T-cell (primary cell): Measurements from ENCODE around the gene CNGB1. TPM values are rescaled to one million over a fixed set of nuclear protein-coding genes. Genes with fewer than 3 reads are reported as not detected.
A peak's percentile ranks its signal among the peaks of the same experiment; 100 is the strongest.

ENCODE experiments used
- ATAC-seq, 4 experiments: fragments of 200-7000 bp in 3 of 4; fragments of 150-1000 bp in 1 of 4; cut with Tn5 transposase; replicated peaks in 1 of 4; 1 replicate in 3 of 4; 2 replicates in 1 of 4; pipeline ENCODE4 v1.10.0; 2021; ENCODE audit warnings: moderate library complexity in 3 of 4, mild to moderate bottlenecking in 2 of 4, moderate number of reproducible peaks in 1 of 4
- CTCF ChIA-PET, 2 donors: fragments of 300-600 bp; sonication (Branson Sonifier 250); formaldehyde crosslinking; loops; one replicate each; lab custom pipeline; 2022; ENCODE audit warnings: antibody characterized with exemption in 2 of 2; lab: Charles Lee
- POLR2A ChIA-PET, 2 donors: fragments of 300-600 bp; sonication (Branson Sonifier 250); formaldehyde crosslinking; loops; one replicate each; lab custom pipeline; 2022; ENCODE audit warnings: antibody characterized with exemption in 2 of 2; lab: Charles Lee
- DNase-seq, 35 experiments: peaks; one replicate each; pipeline versions ENCODE4 v3.0.0 to v3.0.0-alpha.2; 2013 to 2023
- H3K27ac ChIP-seq: one replicate; pipeline ENCODE4 v1.5.1; 2013; ENCODE audit warnings: low read length
- H3K27me3 ChIP-seq, 2 experiments: replicated peaks in 1 of 2; 1 replicate in 1 of 2; 2 replicates in 1 of 2; pipeline versions ENCODE4 v1.6.1 to v1.7.0; 2013; ENCODE audit warnings: low read length in 1 of 2, mixed read lengths in 1 of 2; ENCODE audit not compliant: control insufficient read depth in 2 of 2, insufficient read depth in 2 of 2; ENCODE audit errors: extremely low read depth in 1 of 2
- H3K36me3 ChIP-seq, 2 donors: 1 replicate in 1 of 2; 2 replicates in 1 of 2; pipeline versions ENCODE4 v1.6.1 to v1.7.0; 2013; ENCODE audit warnings: low read length in 1 of 2; ENCODE audit not compliant: control insufficient read depth in 2 of 2, insufficient read depth in 1 of 2; ENCODE audit errors: extremely low read depth in 1 of 2
- H3K4me1 ChIP-seq, 2 experiments: 1 replicate in 1 of 2; 2 replicates in 1 of 2; pipeline versions ENCODE4 v1.6.1 to v1.7.0; 2013; ENCODE audit warnings: low read length in 2 of 2, mixed read lengths in 1 of 2; ENCODE audit not compliant: insufficient read depth in 2 of 2, control insufficient read depth in 1 of 2; ENCODE audit errors: extremely low read depth in 1 of 2
- H3K4me3 ChIP-seq, 2 donors: 1 replicate in 1 of 2; 2 replicates in 1 of 2; pipeline versions ENCODE4 v1.5.1 to v1.7.0; 2013; ENCODE audit warnings: mild to moderate bottlenecking in 2 of 2, low read length in 1 of 2, moderate library complexity in 1 of 2; ENCODE audit not compliant: control insufficient read depth in 1 of 2; ENCODE audit errors: extremely low read depth in 1 of 2
- H3K9me3 ChIP-seq: 2 replicates; pipeline ENCODE4 v1.7.0; 2013
- H3K27ac Mint-ChIP-seq, 2 donors: one replicate each; pipeline ENCODE4 v1.8.0; 2020 to 2021; ENCODE audit warnings: mild to moderate bottlenecking in 2 of 2, mixed read lengths in 2 of 2
- H3K27me3 Mint-ChIP-seq, 2 donors: one replicate each; pipeline ENCODE4 v1.8.0; 2021 to 2022; ENCODE audit warnings: mixed read lengths in 2 of 2
- H3K36me3 Mint-ChIP-seq: one replicate; pipeline ENCODE4 v1.8.0; 2021; ENCODE audit warnings: mixed read lengths
- H3K4me1 Mint-ChIP-seq, 3 donors: one replicate each; pipeline ENCODE4 v1.8.0; 2020 to 2022; ENCODE audit warnings: mixed read lengths in 3 of 3, mild to moderate bottlenecking in 1 of 3
- H3K4me3 Mint-ChIP-seq, 3 donors: one replicate each; pipeline ENCODE4 v1.8.0; 2020 to 2022; ENCODE audit warnings: mild to moderate bottlenecking in 3 of 3, mixed read lengths in 3 of 3, moderate library complexity in 3 of 3
- H3K9me3 Mint-ChIP-seq, 3 donors: one replicate each; pipeline ENCODE4 v1.8.0; 2020 to 2022; ENCODE audit warnings: mixed read lengths in 3 of 3
- WGBS: methylation state at CpG from one replicate; pipeline ENCODE4 v1.1.5; 2013; ENCODE audit warnings: missing lambda C conversion rate; ENCODE audit not compliant: insufficient coverage; 5-methylcytosine and 5-hydroxymethylcytosine counted together
- total RNA-seq, 35 experiments: library from RNA in 6 of 35; stranded (reverse) in 6 of 35; fragments of 120-200 nt in 1 of 35; gene quantifications; one replicate each; pipeline versions ENCODE4 v1.2.1 to v1.2.4 and lab custom pipeline; 2013 to 2026

The CNGB1 gene
- total RNA-seq, 5 donors from 2014 or later (not counting 1 experiment from before 2014, with no cell fraction given) = not detected

DNA sequence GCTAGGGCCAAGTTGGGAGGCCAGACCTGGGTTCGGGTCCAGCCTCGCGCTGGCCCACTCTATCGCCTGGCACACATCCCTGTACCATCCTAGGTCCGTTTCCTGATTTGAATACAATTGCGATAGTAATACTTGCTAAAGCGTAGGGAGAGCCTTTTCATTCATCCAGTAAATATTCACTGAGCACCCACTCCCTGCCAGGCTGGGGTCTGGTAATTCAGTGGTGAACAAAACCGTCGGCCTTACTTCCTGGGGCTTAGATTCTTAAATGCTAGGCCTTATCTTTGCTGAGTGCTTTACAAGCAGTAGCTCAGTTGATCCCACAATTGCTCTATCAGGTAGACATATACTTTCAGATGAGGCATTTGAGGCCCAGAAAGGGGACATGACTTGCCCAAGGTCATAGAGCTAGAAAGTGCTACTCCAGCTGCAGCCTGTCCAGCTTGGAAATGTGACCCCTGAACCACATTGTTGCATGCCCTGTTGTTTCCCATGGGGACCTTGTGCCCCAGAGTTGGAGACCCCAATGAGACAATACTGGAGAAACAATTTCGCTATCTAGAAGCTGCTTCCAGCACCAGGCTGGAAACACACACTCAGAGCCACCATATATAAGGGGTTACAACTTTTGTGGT lies 31.0 kb upstream of the CNGB1 start:
- Histone ChIP-seq H3K4me1 (peaks cover 22 to 50% of the 10 kb centered on the region in 2 experiments), H3K4me3 (peak overlapping the region in 1 of 2 donors; percentile 81), H3K36me3 (peaks cover 8 to 27% of the 10 kb centered on the region in 2 donors), H3K9me3 (no peaks in the 10 kb centered on the region), H3K27me3 (no peaks in the 10 kb centered on the region), H3K27ac (no peak overlapping the region)
- Mint-ChIP-seq H3K9me3 (no peaks in the 10 kb centered on the region), H3K27ac (peak overlapping the region in 1 of 2 donors; percentile 93), H3K4me3 (peak overlapping the region; percentile 82 to 92 (median 90)), H3K4me1 (peaks cover 49 to 64% (median 62%) of the 10 kb centered on the region in 3 donors), H3K36me3 (peaks cover 20% of the 10 kb centered on the region), H3K27me3 (no peaks in the 10 kb centered on the region)
- POLR2A ChIA-PET = interaction anchor here (0.6 to 0.7 kb wide), 3 partner anchors 99 to 195 kb away, joined by 3 to 6 read pairs (median 3); no protein-coding TSS in a partner anchor
- DNase-seq = no peak
- CTCF ChIA-PET = interaction anchor here (0.5 to 2.3 kb wide), 3 partner anchors 13 to 103 kb away, joined by 3 to 9 read pairs (median 4); no protein-coding TSS in a partner anchor
- WGBS = no CpG with 5 or more reads among the region's 10 CpGs
- no peak for ATAC-seq

DNA sequence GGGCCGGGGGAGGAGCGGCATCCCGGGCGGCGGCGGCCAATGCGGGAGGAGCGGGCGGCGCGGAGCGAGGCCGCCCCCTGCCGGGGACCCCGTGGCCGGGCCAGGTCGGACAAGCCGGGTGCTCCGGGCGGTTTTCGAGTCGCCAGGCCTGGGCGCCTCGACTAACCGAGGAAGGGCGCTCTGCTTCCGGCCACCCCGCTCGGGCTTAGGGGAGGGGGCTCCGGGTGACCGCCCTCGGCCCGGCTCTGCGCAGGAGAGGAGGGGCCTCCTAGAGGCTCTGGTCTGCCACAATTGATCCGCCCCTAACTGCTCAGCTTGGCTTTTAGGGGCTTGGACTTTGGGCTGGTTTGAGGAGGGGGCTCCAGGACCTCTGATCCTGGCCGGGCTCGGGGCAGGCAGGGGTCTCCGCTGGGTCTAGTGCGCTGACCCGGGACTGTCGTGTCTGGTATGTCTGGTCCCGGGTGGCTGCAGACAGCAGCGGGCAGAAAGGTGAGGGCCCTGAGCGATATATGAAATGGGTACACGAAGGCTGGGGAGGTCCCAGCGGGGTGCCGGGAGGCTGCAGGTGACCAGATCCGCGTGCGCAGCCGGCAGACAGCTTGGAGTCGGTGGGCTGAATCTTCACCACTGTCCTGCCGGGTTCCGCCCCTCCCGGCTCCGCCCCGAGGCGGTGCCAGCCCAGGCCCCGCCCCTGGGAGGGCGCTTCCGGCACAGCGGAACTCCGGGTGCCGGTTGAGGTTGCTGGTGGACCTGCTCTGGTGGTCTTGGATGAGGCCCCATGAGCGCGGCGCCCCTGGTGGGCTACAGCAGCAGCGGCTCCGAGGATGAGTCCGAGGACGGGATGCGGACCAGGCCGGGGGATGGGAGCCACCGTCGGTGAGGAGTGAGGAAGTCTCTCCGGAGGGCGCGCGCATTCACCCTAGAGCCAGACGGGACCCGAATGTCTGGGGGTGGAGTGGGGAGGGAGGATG lies 30.1 kb upstream of the CNGB1 start, which contains the start of gene USB1:
USB1 (plus strand) TSS at position 702 of the 971 bp plus-strand sequence; CDS start at position 779, 77 bp downstream.
- under 1% methylated on average over 75 of the region's 81 CpGs for WGBS
- Mint-ChIP-seq H3K27ac (peak within 1 kb of the TSS; percentile 86 to 93), H3K4me1 (peaks cover 49 to 68% (median 63%) of the 10 kb centered on the region in 3 donors), H3K4me3 (peak within 1 kb of the TSS; percentile 82 to 92 (median 90)), H3K9me3 (no peaks in the 10 kb centered on the region), H3K27me3 (no peaks in the 10 kb centered on the region), H3K36me3 (peaks cover 19% of the 10 kb centered on the region)
- ATAC-seq = peak; percentile 76 to 82 (median 80)
- Histone ChIP-seq H3K27ac (peak within 1 kb of the TSS; percentile 66), H3K4me3 (peak within 1 kb of the TSS; percentile 79 to 81), H3K4me1 (peaks cover 22 to 59% of the 10 kb centered on the region in 2 experiments), H3K36me3 (peaks cover 15 to 33% of the 10 kb centered on the region in 2 donors), H3K27me3 (no peaks in the 10 kb centered on the region), H3K9me3 (no peaks in the 10 kb centered on the region)
- ChIA-PET POLR2A (interaction anchor here in 1 of 2 donors (0.7 kb wide), 1 partner anchor 194 kb away, joined by 6 read pairs; no protein-coding TSS in a partner anchor), CTCF (interaction anchor here (0.5 to 2.3 kb wide), 4 partner anchors 14 to 102 kb away, joined by 3 to 9 read pairs (median 4); no protein-coding TSS in a partner anchor)
- peak; percentile 61 to 90 (median 76) for DNase-seq

DNA sequence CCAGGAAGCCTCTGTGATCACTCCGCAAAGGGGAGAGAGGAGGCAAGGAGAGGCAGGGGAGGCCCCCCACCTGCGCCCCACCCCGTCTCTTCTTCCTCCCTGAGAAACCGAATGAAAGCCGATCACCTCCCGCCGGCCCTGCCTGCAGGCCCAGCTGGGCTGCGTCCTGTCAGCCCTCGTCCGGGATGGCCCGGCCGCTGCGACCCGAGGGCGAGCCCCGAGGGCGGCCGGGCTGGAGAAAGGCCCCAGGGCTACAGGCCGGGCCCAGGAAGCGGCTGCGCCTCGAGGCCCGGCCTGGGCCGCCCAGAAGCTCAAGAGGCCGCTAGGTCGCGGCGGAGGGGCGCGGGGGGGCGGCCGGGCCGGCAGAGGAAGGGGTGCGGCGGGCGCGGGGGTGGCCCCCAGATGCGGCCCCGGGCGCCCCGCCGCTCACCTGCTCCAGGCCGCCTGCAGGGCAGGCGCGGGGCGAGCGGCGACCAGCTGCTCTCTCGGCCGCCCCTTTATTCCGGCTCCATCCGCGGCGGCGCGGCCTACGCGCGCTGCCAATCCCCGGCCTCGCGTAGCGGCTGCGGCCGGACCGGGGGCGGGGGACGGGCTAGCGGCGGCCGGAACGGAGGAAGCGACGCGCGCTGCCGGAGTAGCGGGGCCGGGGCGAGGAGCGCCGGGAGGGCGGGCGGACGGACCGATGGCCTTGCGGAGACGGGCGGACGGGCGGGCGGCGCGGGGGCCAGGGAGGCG lies 29.2 kb upstream of the CNGB1 start, which contains the start of gene ZNF319:
ZNF319 (minus strand) TSS at position 702 of the 735 bp plus-strand sequence. CDS start 2,407 bp downstream, outside the sequence.
- POLR2A ChIA-PET = no interaction called here
- Mint-ChIP-seq H3K4me3 (peak within 1 kb of the TSS; percentile 82 to 92 (median 90)), H3K27ac (peak within 1 kb of the TSS; percentile 91 to 93), H3K36me3 (peaks cover 19% of the 10 kb centered on the region), H3K4me1 (peaks cover 49 to 75% (median 67%) of the 10 kb centered on the region in 3 donors), H3K9me3 (no peaks in the 10 kb centered on the region), H3K27me3 (no peaks in the 10 kb centered on the region)
- Histone ChIP-seq H3K27ac (peak within 1 kb of the TSS; percentile 66), H3K27me3 (no peaks in the 10 kb centered on the region), H3K4me3 (peak within 1 kb of the TSS; percentile 79 to 81), H3K4me1 (peaks cover 22 to 68% of the 10 kb centered on the region in 2 experiments), H3K9me3 (no peaks in the 10 kb centered on the region), H3K36me3 (peaks cover 24 to 42% of the 10 kb centered on the region in 2 donors)
- WGBS = under 1% methylated on average over 83 of the region's 95 CpGs
- DNase-seq (peak in 18 of 35 experiments; percentile 6 to 46 (median 21)), ATAC-seq (peak; percentile 9 to 11 (median 11))
- CTCF ChIA-PET = interaction anchor here in 1 of 2 donors (1.0 kb wide), 1 partner anchor 100 kb away, joined by 3 read pairs; no protein-coding TSS in a partner anchor

DNA sequence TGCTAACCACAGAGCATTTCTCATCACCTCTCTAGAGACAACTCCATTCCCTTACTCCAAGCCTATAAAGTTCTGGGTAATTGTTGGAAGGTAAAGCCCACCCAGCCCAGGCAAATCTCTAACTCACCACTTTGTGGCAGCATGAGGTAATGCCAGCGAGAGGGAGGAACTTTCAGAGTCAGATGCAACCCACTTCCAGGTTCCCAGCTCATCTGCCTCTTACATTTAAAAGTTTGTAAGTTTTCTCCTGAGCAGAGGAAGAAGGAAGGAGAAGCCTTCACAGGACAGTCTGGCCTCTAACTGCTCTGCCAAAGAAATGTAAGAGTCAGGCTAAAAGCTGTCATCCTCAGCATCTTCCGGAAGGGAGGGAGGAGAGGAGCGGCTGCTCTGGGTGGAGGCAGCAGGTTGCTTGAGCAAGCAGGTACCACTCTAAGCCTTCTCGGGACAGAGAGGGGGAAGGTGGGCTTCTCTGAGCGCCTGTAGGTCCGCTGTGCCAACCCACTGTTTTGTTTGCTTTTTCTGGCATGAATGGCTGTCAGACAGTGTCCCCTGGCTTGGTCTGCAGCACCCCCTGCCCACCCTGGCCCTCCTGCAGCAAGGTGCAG lies 28.5 kb upstream of the CNGB1 start:
- ChIA-PET POLR2A (no interaction called here), CTCF (interaction anchor here (0.6 to 2.0 kb wide), 5 partner anchors 68 to 487 kb away, joined by 3 to 6 read pairs (median 3); partner anchors contain the start of gene CFAP20 (in 1 of the 2))
- peak overlapping the region; percentile 59 for H3K27ac ChIP-seq
- Mint-ChIP-seq H3K27ac (peak overlapping the region; percentile 91 to 92), H3K4me1 (peaks cover 49 to 75% (median 68%) of the 10 kb centered on the region in 3 donors), H3K4me3 (peak overlapping the region; percentile 76 to 83 (median 79)), H3K36me3 (peaks cover 18% of the 10 kb centered on the region), H3K9me3 (no peaks in the 10 kb centered on the region), H3K27me3 (no peaks in the 10 kb centered on the region)
- DNase-seq = peak in 25 of 35 experiments; percentile 8 to 65 (median 26)
- H3K9me3 ChIP-seq = no peaks in the 10 kb centered on the region
- H3K36me3 ChIP-seq = peaks cover 24 to 42% of the 10 kb centered on the region in 2 donors
- H3K4me1 ChIP-seq = peaks cover 22 to 75% of the 10 kb centered on the region in 2 experiments
- WGBS = 4% methylated on average over 3 of the region's 6 CpGs
- H3K27me3 ChIP-seq = no peaks in the 10 kb centered on the region
- H3K4me3 ChIP-seq = peak overlapping the region; percentile 63 to 73
- peak in 2 of 4 experiments; percentile 18 to 28 for ATAC-seq

DNA sequence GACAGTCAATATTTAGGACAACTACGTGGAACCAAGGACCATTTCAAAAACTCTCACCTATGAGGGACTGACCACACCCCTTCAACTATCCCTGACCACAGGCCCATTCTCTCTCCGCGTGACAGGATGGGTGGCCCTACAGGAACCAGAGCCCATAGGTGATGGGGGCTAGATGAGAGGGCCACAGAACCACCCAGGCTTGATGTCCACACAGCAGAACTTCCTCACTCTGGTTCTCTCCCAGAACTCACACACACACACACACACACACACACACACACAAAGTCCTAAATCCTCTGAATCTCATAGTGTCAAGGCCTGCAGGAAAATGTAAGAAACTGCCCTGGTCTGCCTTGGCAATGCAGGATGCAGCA lies 28.1 kb upstream of the CNGB1 start:
- peak overlapping the region; percentile 76 to 83 (median 79) for H3K4me3 Mint-ChIP-seq
- ATAC-seq (no peak), DNase-seq (no peak)
- peak overlapping the region; percentile 91 to 92 for H3K27ac Mint-ChIP-seq
- ChIA-PET POLR2A (no interaction called here), CTCF (interaction anchor here (0.6 to 2.0 kb wide), 7 partner anchors 68 to 487 kb away, joined by 3 to 6 read pairs (median 3); partner anchors contain the start of gene CFAP20 (in 1 of the 2))
- Histone ChIP-seq H3K9me3 (no peaks in the 10 kb centered on the region), H3K27me3 (no peaks in the 10 kb centered on the region), H3K36me3 (peaks cover 28 to 45% of the 10 kb centered on the region in 2 donors), H3K4me3 (peak overlapping the region in 1 of 2 donors; percentile 73), H3K27ac (peak overlapping the region; percentile 59), H3K4me1 (peaks cover 22 to 80% of the 10 kb centered on the region in 2 experiments)
- no peaks in the 10 kb centered on the region for H3K9me3 Mint-ChIP-seq
- no peaks in the 10 kb centered on the region for H3K27me3 Mint-ChIP-seq
- peaks cover 48 to 76% (median 69%) of the 10 kb centered on the region in 3 donors for H3K4me1 Mint-ChIP-seq
- no CpG with 5 or more reads among the region's 3 CpGs for WGBS
- H3K36me3 Mint-ChIP-seq = peaks cover 20% of the 10 kb centered on the region
